Lower lobe of right lung (tissue), 2 donors: ENCODE measurements around the gene SMS. TPM values are rescaled to one million over a fixed set of nuclear protein-coding genes. Genes with fewer than 3 reads are reported as not detected.

Experiments used
- ATAC-seq, 2 donors: fragments of 200-7000 bp; cut with Tn5 transposase; one replicate each; pipeline ENCODE4 v1.9.1; 2020 to 2022; ENCODE audit warnings: mild to moderate bottlenecking in 2 of 2, moderate library complexity in 2 of 2
- DNase-seq: peaks from one replicate; pipeline ENCODE4 v3.0.0-alpha.2; 2020
- H3K27ac ChIP-seq: fragments of 200-600 bp; one replicate; pipeline ENCODE4 v1.8.0; 2022
- H3K27me3 ChIP-seq: fragments of 200-600 bp; one replicate; pipeline ENCODE4 v1.8.0; 2022; ENCODE audit warnings: low read depth
- H3K36me3 ChIP-seq: fragments of 200-600 bp; one replicate; pipeline ENCODE4 v1.8.0; 2022; ENCODE audit warnings: mild to moderate bottlenecking
- H3K4me1 ChIP-seq: fragments of 200-600 bp; one replicate; pipeline ENCODE4 v1.8.0; 2022
- H3K4me3 ChIP-seq: fragments of 200-600 bp; one replicate; pipeline ENCODE4 v1.8.0; 2022; ENCODE audit warnings: mild to moderate bottlenecking
- H3K9me3 ChIP-seq: fragments of 200-600 bp; one replicate; pipeline ENCODE4 v1.8.0; 2022
- CTCF ChIP-seq: fragments of 200-600 bp; IDR thresholded peaks from one replicate; pipeline ENCODE4 v1.8.0; 2022; ENCODE audit warnings: antibody characterized with exemption, mild to moderate bottlenecking
- intact Hi-C: fragments of 100-400 bp; cut with DNase I; formaldehyde crosslinking; loops from one replicate; pipeline ENCODE4 v1.11.0; 2022
- total RNA-seq: library from RNA; stranded (reverse); fragmentation: NEBNext Ultra II Directional; extraction: Animal tissue kit (Norgen Biotek cat#: 25700); gene quantifications from one replicate; pipeline ENCODE4 v1.2.1, GENCODE V29; 2021
- donor health status: DM: no; HTN: yes; CAD: no; lungs with severe emphysema.

SMS gene
- total RNA-seq, 1 donor from 2014 or later = 53.7 TPM

- Histone ChIP-seq H3K9me3 (no peaks in the 10 kb centered on the region), H3K4me3 (no peak overlapping the region), H3K27ac (no peak overlapping the region), H3K4me1 (no peaks in the 10 kb centered on the region), H3K36me3 (no peaks in the 10 kb centered on the region), H3K27me3 (no peaks in the 10 kb centered on the region)
- no peak for ATAC-seq
- intact Hi-C loops = no loop called here
- TF ChIP-seq CTCF = no peak
- no peak for DNase-seq
These were observed 84.1 kb downstream of the SMS start for GRCh38 chrX:22024577-22024976.

GRCh38 chrX:22025751-22026150 is 85.2 kb downstream of the SMS start:
- Histone ChIP-seq H3K27ac (no peak overlapping the region), H3K27me3 (no peaks in the 10 kb centered on the region), H3K4me1 (no peaks in the 10 kb centered on the region), H3K9me3 (no peaks in the 10 kb centered on the region), H3K36me3 (no peaks in the 10 kb centered on the region), H3K4me3 (no peak overlapping the region)
- DNase-seq = no peak
- intact Hi-C loops = no loop called here
- TF ChIP-seq CTCF = no peak
- ATAC-seq = no peak

- TF ChIP-seq CTCF = no peak
- no peaks in the 10 kb centered on the region for H3K36me3 ChIP-seq
- no peaks in the 10 kb centered on the region for H3K9me3 ChIP-seq
- ATAC-seq (no peak), DNase-seq (no peak)
- H3K27ac ChIP-seq = no peak overlapping the region
- no peaks in the 10 kb centered on the region for H3K27me3 ChIP-seq
- intact Hi-C loops = no loop called here
- no peaks in the 10 kb centered on the region for H3K4me1 ChIP-seq
- H3K4me3 ChIP-seq = no peak overlapping the region
These were observed 86.2 kb downstream of the SMS start for GRCh38 chrX:22026731-22027130.

- ATAC-seq (no peak), DNase-seq (no peak)
- H3K27me3 ChIP-seq = no peaks in the 10 kb centered on the region
- H3K4me1 ChIP-seq = no peaks in the 10 kb centered on the region
- no peak within 1 kb of the TSS for H3K27ac ChIP-seq
- intact Hi-C loops = no loop called here
- TF ChIP-seq CTCF = no peak
- no peaks in the 10 kb centered on the region for H3K9me3 ChIP-seq
- H3K4me3 ChIP-seq = no peak within 1 kb of the TSS
- H3K36me3 ChIP-seq = no peaks in the 10 kb centered on the region
These were observed 91.6 kb downstream of the SMS start, which contains the start of gene PHEX for GRCh38 chrX:22032084-22032483. PHEX (plus strand) TSS chrX:22032325; CDS start chrX:22033006, 681 bp downstream.

- no peak for ATAC-seq
- intact Hi-C loops = no loop called here
- Histone ChIP-seq H3K36me3 (no peaks in the 10 kb centered on the region), H3K27me3 (no peaks in the 10 kb centered on the region), H3K4me1 (no peaks in the 10 kb centered on the region), H3K27ac (no peak overlapping the region), H3K4me3 (no peak overlapping the region), H3K9me3 (no peaks in the 10 kb centered on the region)
- TF ChIP-seq CTCF = no peak
- DNase-seq = no peak
These were observed 92.0 kb downstream of the SMS start for GRCh38 chrX:22032506-22032905.

GRCh38 chrX:22033818-22034217 is 93.3 kb downstream of the SMS start:
- no peak for TF ChIP-seq CTCF
- Histone ChIP-seq H3K27me3 (no peaks in the 10 kb centered on the region), H3K27ac (no peak overlapping the region), H3K36me3 (no peaks in the 10 kb centered on the region), H3K4me1 (no peaks in the 10 kb centered on the region), H3K9me3 (no peaks in the 10 kb centered on the region), H3K4me3 (no peak overlapping the region)
- DNase-seq = no peak
- no peak for ATAC-seq
- intact Hi-C loops = no loop called here
